T-cell (primary cell): ENCODE results near the gene SCN8A. TPM values are rescaled to one million over a fixed set of nuclear protein-coding genes. Genes with fewer than 3 reads are reported as not detected.
"Not testable (repeated sequence)": the region's sequence is repeated elsewhere in the genome, so short reads cannot be mapped to it uniquely, and the experiment has no call there.

Experiments
- ATAC-seq, 4 experiments: fragments of 200-7000 bp in 3 of 4; fragments of 150-1000 bp in 1 of 4; cut with Tn5 transposase; replicated peaks in 1 of 4; 1 replicate in 3 of 4; 2 replicates in 1 of 4; pipeline ENCODE4 v1.10.0; 2021; ENCODE audit warnings: moderate library complexity in 3 of 4, mild to moderate bottlenecking in 2 of 4, moderate number of reproducible peaks in 1 of 4
- CTCF ChIA-PET, 2 donors: fragments of 300-600 bp; sonication (Branson Sonifier 250); formaldehyde crosslinking; loops; one replicate each; lab custom pipeline; 2022; ENCODE audit warnings: antibody characterized with exemption in 2 of 2; lab: Charles Lee
- POLR2A ChIA-PET, 2 donors: fragments of 300-600 bp; sonication (Branson Sonifier 250); formaldehyde crosslinking; loops; one replicate each; lab custom pipeline; 2022; ENCODE audit warnings: antibody characterized with exemption in 2 of 2; lab: Charles Lee
- DNase-seq, 35 experiments: peaks; one replicate each; pipeline versions ENCODE4 v3.0.0 to v3.0.0-alpha.2; 2013 to 2023
- H3K27ac ChIP-seq: one replicate; pipeline ENCODE4 v1.5.1; 2013; ENCODE audit warnings: low read length
- H3K27me3 ChIP-seq, 2 experiments: replicated peaks in 1 of 2; 1 replicate in 1 of 2; 2 replicates in 1 of 2; pipeline versions ENCODE4 v1.6.1 to v1.7.0; 2013; ENCODE audit warnings: low read length in 1 of 2, mixed read lengths in 1 of 2; ENCODE audit not compliant: control insufficient read depth in 2 of 2, insufficient read depth in 2 of 2; ENCODE audit errors: extremely low read depth in 1 of 2
- H3K36me3 ChIP-seq, 2 donors: 1 replicate in 1 of 2; 2 replicates in 1 of 2; pipeline versions ENCODE4 v1.6.1 to v1.7.0; 2013; ENCODE audit warnings: low read length in 1 of 2; ENCODE audit not compliant: control insufficient read depth in 2 of 2, insufficient read depth in 1 of 2; ENCODE audit errors: extremely low read depth in 1 of 2
- H3K4me1 ChIP-seq, 2 experiments: 1 replicate in 1 of 2; 2 replicates in 1 of 2; pipeline versions ENCODE4 v1.6.1 to v1.7.0; 2013; ENCODE audit warnings: low read length in 2 of 2, mixed read lengths in 1 of 2; ENCODE audit not compliant: insufficient read depth in 2 of 2, control insufficient read depth in 1 of 2; ENCODE audit errors: extremely low read depth in 1 of 2
- H3K4me3 ChIP-seq, 2 donors: 1 replicate in 1 of 2; 2 replicates in 1 of 2; pipeline versions ENCODE4 v1.5.1 to v1.7.0; 2013; ENCODE audit warnings: mild to moderate bottlenecking in 2 of 2, low read length in 1 of 2, moderate library complexity in 1 of 2; ENCODE audit not compliant: control insufficient read depth in 1 of 2; ENCODE audit errors: extremely low read depth in 1 of 2
- H3K9me3 ChIP-seq: 2 replicates; pipeline ENCODE4 v1.7.0; 2013
- H3K27ac Mint-ChIP-seq, 2 donors: one replicate each; pipeline ENCODE4 v1.8.0; 2020 to 2021; ENCODE audit warnings: mild to moderate bottlenecking in 2 of 2, mixed read lengths in 2 of 2
- H3K27me3 Mint-ChIP-seq, 2 donors: one replicate each; pipeline ENCODE4 v1.8.0; 2021 to 2022; ENCODE audit warnings: mixed read lengths in 2 of 2
- H3K36me3 Mint-ChIP-seq: one replicate; pipeline ENCODE4 v1.8.0; 2021; ENCODE audit warnings: mixed read lengths
- H3K4me1 Mint-ChIP-seq, 3 donors: one replicate each; pipeline ENCODE4 v1.8.0; 2020 to 2022; ENCODE audit warnings: mixed read lengths in 3 of 3, mild to moderate bottlenecking in 1 of 3
- H3K4me3 Mint-ChIP-seq, 3 donors: one replicate each; pipeline ENCODE4 v1.8.0; 2020 to 2022; ENCODE audit warnings: mild to moderate bottlenecking in 3 of 3, mixed read lengths in 3 of 3, moderate library complexity in 3 of 3
- H3K9me3 Mint-ChIP-seq, 3 donors: one replicate each; pipeline ENCODE4 v1.8.0; 2020 to 2022; ENCODE audit warnings: mixed read lengths in 3 of 3
- WGBS: methylation state at CpG from one replicate; pipeline ENCODE4 v1.1.5; 2013; ENCODE audit warnings: missing lambda C conversion rate; ENCODE audit not compliant: insufficient coverage; 5-methylcytosine and 5-hydroxymethylcytosine counted together
- total RNA-seq, 35 experiments: library from RNA in 6 of 35; stranded (reverse) in 6 of 35; fragments of 120-200 nt in 1 of 35; gene quantifications; one replicate each; pipeline versions ENCODE4 v1.2.1 to v1.2.4 and lab custom pipeline; 2013 to 2026

Gene SCN8A
- total RNA-seq, 5 donors from 2014 or later (not counting 1 experiment from before 2014, with no cell fraction given), result 0.41 to 1.0 (median 0.53) TPM

- POLR2A ChIA-PET, H3K9me3 ChIP-seq, DNase-seq, H3K27ac Mint-ChIP-seq, ATAC-seq, H3K36me3 Mint-ChIP-seq, H3K4me3 ChIP-seq, H3K27ac ChIP-seq, H3K4me3 Mint-ChIP-seq, H3K9me3 Mint-ChIP-seq, H3K36me3 ChIP-seq: not testable (repeated sequence)
- CTCF ChIA-PET, result interaction anchor here in 1 of 2 donors (1.4 kb wide), 1 partner anchor 8 kb away, joined by 3 read pairs; no protein-coding TSS in a partner anchor
- peaks cover 0 to 68% of the 10 kb centered on the region in 2 experiments for H3K27me3 ChIP-seq
- H3K4me1 Mint-ChIP-seq, result peaks cover 32 to 33% (median 32%) of the 10 kb centered on the region in 3 donors
- H3K27me3 Mint-ChIP-seq, result peaks cover 11 to 38% of the 10 kb centered on the region in 2 donors
- peaks cover 4 to 26% of the 10 kb centered on the region in 2 experiments for H3K4me1 ChIP-seq
- 43% methylated on average over 1 of the region's 5 CpGs for WGBS
These were observed 240.8 kb downstream of the SCN8A start for GRCh38 chr12:51831817-51832216.

GRCh38 chr12:51832354-51833107, 241.5 kb downstream of the SCN8A start:
- no peak for DNase-seq
- Histone ChIP-seq H3K4me3 (peak overlapping the region in 1 of 2 donors; percentile 1), H3K27ac (no peak overlapping the region), H3K27me3 (peaks cover 0 to 75% of the 10 kb centered on the region in 2 experiments), H3K4me1 (peaks cover 4 to 25% of the 10 kb centered on the region in 2 experiments), H3K36me3 (no peaks in the 10 kb centered on the region), H3K9me3 (no peaks in the 10 kb centered on the region)
- H3K27me3 Mint-ChIP-seq, result peaks cover 12 to 43% of the 10 kb centered on the region in 2 donors
- peak overlapping the region in 1 of 3 donors; percentile 47 for H3K4me3 Mint-ChIP-seq
- no peaks in the 10 kb centered on the region for H3K36me3 Mint-ChIP-seq
- CTCF ChIA-PET, result interaction anchor here in 1 of 2 donors (1.4 kb wide), 1 partner anchor 9 kb away, joined by 3 read pairs; no protein-coding TSS in a partner anchor
- peaks cover 27 to 32% (median 30%) of the 10 kb centered on the region in 3 donors for H3K4me1 Mint-ChIP-seq
- no peaks in the 10 kb centered on the region for H3K9me3 Mint-ChIP-seq
- 6% methylated on average over 8 of the region's 10 CpGs for WGBS
- H3K27ac Mint-ChIP-seq, result no peak overlapping the region
- peak in 2 of 4 experiments; percentile 32 to 52 for ATAC-seq
- POLR2A ChIA-PET, result no interaction called here

- ATAC-seq, result no peak
- no peaks in the 10 kb centered on the region for H3K36me3 Mint-ChIP-seq
- peaks cover 0 to 14% of the 10 kb centered on the region in 2 experiments for H3K4me1 ChIP-seq
- peak overlapping the region in 1 of 3 donors; percentile 47 for H3K4me3 Mint-ChIP-seq
- H3K4me1 Mint-ChIP-seq, result peaks cover 16 to 21% (median 19%) of the 10 kb centered on the region in 3 donors
- 73% methylated on average over 11 of the region's 12 CpGs for WGBS
- H3K36me3 ChIP-seq, result no peaks in the 10 kb centered on the region
- H3K9me3 ChIP-seq, result no peaks in the 10 kb centered on the region
- peaks cover 15 to 45% of the 10 kb centered on the region in 2 donors for H3K27me3 Mint-ChIP-seq
- H3K27ac Mint-ChIP-seq, result no peak overlapping the region
- peaks cover 0 to 77% of the 10 kb centered on the region in 2 experiments for H3K27me3 ChIP-seq
- no peak overlapping the region for H3K27ac ChIP-seq
- H3K4me3 ChIP-seq, result no peak overlapping the region
- CTCF ChIA-PET, result no interaction called here
- DNase-seq, result no peak
- POLR2A ChIA-PET, result no interaction called here
- H3K9me3 Mint-ChIP-seq, result no peaks in the 10 kb centered on the region
These were observed 242.6 kb downstream of the SCN8A start for GRCh38 chr12:51833448-51834227.

GRCh38 chr12:51834411-51834810, 243.4 kb downstream of the SCN8A start:
- H3K4me1 ChIP-seq, result peaks cover 0 to 14% of the 10 kb centered on the region in 2 experiments
- Mint-ChIP-seq H3K4me3 (no peak overlapping the region), H3K27me3 (peaks cover 20 to 50% of the 10 kb centered on the region in 2 donors), H3K27ac (no peak overlapping the region), H3K36me3 (no peaks in the 10 kb centered on the region), H3K4me1 (peaks cover 14 to 20% (median 17%) of the 10 kb centered on the region in 3 donors), H3K9me3 (no peaks in the 10 kb centered on the region)
- H3K27ac ChIP-seq, result no peak overlapping the region
- H3K36me3 ChIP-seq, result no peaks in the 10 kb centered on the region
- DNase-seq (no peak), ATAC-seq (no peak)
- no peaks in the 10 kb centered on the region for H3K9me3 ChIP-seq
- ChIA-PET POLR2A (no interaction called here), CTCF (no interaction called here)
- 91% methylated on average over 11 of the region's 11 CpGs for WGBS
- no peak overlapping the region for H3K4me3 ChIP-seq
- H3K27me3 ChIP-seq, result peaks cover 0 to 79% of the 10 kb centered on the region in 2 experiments

GRCh38 chr12:51836041-51836826, 245.2 kb downstream of the SCN8A start:
- peaks cover 25 to 57% of the 10 kb centered on the region in 2 donors for H3K27me3 Mint-ChIP-seq

More at GRCh38 chr12:51836041-51836826, 245.2 kb downstream of the SCN8A start:
- DNase-seq (no peak), ATAC-seq (no peak)
- WGBS, result 80% methylated on average over 1 of the region's 13 CpGs
- H3K27ac ChIP-seq, result no peak overlapping the region
- H3K4me3 ChIP-seq, result no peak overlapping the region
- H3K9me3 ChIP-seq, result no peaks in the 10 kb centered on the region
- Mint-ChIP-seq H3K4me1 (peaks cover 14 to 20% (median 17%) of the 10 kb centered on the region in 3 donors), H3K4me3 (no peak overlapping the region), H3K27ac (no peak overlapping the region), H3K36me3 (no peaks in the 10 kb centered on the region), H3K9me3 (no peaks in the 10 kb centered on the region)
- ChIA-PET CTCF (no interaction called here), POLR2A (interaction anchor here in 1 of 2 donors (0.6 kb wide), 1 partner anchor 9 kb away, joined by 3 read pairs; no protein-coding TSS in a partner anchor)
- H3K36me3 ChIP-seq, result no peaks in the 10 kb centered on the region
- H3K4me1 ChIP-seq, result peaks cover 0 to 14% of the 10 kb centered on the region in 2 experiments
- H3K27me3 ChIP-seq, result peaks cover 0 to 85% of the 10 kb centered on the region in 2 experiments
